OCI-LY1 (cell line): ENCODE results near the gene TPST2.

Experiments
- EZH2 ChIP-seq: fragments of 200-600 bp; sonication (generic), shearing (Covaris generic); IDR thresholded peaks from 2 replicates; pipeline ENCODE4 v1.8.0; 2017; ENCODE audit warnings: borderline replicate concordance, mixed run types, mild to moderate bottlenecking, antibody characterized with exemption, low read length, moderate library complexity, mixed read lengths
- TF ChIP-seq, protein P1 (sequence below): fragments of 200-600 bp; sonication (generic), shearing (Covaris generic); IDR thresholded peaks from 2 replicates; pipeline ENCODE4 v1.5.1; 2017; ENCODE audit warnings: mild to moderate bottlenecking, antibody characterized with exemption, low read length, moderate library complexity, mixed read lengths

DNA sequence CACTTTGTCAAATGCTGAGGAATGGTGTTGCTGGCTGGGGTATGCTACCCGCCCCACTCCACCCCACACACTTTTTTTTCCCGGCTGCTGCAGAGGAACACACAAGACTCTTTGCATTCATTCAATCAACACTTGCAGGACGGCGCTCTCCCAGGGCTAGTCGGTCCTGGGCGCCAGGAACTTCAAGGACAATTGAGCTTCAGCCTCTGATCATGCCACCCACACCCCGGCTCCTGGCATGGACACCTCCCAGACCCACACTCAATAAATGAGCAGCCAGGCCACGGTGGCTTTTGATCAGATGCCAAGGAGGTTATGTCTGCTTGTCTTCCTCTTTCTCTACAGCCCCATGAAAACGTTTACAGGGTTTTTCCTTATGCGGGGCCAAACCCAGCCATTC, 19.8 kb downstream of the TPST2 start:
- TF ChIP-seq, protein P1, sequence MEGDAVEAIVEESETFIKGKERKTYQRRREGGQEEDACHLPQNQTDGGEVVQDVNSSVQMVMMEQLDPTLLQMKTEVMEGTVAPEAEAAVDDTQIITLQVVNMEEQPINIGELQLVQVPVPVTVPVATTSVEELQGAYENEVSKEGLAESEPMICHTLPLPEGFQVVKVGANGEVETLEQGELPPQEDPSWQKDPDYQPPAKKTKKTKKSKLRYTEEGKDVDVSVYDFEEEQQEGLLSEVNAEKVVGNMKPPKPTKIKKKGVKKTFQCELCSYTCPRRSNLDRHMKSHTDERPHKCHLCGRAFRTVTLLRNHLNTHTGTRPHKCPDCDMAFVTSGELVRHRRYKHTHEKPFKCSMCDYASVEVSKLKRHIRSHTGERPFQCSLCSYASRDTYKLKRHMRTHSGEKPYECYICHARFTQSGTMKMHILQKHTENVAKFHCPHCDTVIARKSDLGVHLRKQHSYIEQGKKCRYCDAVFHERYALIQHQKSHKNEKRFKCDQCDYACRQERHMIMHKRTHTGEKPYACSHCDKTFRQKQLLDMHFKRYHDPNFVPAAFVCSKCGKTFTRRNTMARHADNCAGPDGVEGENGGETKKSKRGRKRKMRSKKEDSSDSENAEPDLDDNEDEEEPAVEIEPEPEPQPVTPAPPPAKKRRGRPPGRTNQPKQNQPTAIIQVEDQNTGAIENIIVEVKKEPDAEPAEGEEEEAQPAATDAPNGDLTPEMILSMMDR = no peak
- TF ChIP-seq EZH2 = no peak
